NB4 (cell line): Measurements from ENCODE around the gene GLDN.

Experiments used
- MYC ChIP-seq: IDR thresholded peaks from 2 replicates; pipeline ENCODE4 v1.6.1; 2011; ENCODE audit warnings: low read depth, low read length
- POLR2A ChIP-seq: IDR thresholded peaks from 2 replicates; pipeline ENCODE4 v1.6.1; 2011; ENCODE audit warnings: mild to moderate bottlenecking; ENCODE audit not compliant: insufficient read length; ENCODE audit errors: extremely low read depth
- TF ChIP-seq, protein P1 (sequence below): IDR thresholded peaks from one replicate; pipeline ENCODE4 v1.5.1; 2012; ENCODE audit warnings: low read depth, low read length

DNA sequence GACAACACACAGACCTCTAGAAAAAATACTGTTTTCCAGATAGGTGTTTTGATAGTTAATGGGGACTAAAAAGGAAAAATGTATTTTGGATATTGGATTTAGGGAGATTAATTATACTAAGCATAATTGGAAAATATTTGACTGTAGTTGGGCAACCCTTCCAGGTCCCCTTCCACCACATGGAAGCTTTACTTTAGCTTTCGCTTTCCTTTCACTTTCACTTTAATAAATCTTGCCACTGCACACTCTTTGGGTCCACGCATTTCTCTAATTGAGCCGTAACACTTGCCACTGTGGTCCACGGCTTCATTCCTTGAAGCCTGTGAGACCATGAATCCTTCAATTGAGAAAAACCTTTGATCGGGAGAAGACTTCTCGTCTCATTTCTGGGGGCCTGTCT is 15.5 kb downstream of the GLDN start:
- TF ChIP-seq, protein P1, sequence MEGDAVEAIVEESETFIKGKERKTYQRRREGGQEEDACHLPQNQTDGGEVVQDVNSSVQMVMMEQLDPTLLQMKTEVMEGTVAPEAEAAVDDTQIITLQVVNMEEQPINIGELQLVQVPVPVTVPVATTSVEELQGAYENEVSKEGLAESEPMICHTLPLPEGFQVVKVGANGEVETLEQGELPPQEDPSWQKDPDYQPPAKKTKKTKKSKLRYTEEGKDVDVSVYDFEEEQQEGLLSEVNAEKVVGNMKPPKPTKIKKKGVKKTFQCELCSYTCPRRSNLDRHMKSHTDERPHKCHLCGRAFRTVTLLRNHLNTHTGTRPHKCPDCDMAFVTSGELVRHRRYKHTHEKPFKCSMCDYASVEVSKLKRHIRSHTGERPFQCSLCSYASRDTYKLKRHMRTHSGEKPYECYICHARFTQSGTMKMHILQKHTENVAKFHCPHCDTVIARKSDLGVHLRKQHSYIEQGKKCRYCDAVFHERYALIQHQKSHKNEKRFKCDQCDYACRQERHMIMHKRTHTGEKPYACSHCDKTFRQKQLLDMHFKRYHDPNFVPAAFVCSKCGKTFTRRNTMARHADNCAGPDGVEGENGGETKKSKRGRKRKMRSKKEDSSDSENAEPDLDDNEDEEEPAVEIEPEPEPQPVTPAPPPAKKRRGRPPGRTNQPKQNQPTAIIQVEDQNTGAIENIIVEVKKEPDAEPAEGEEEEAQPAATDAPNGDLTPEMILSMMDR: no peak
- no peak for TF ChIP-seq POLR2A
- no peak for TF ChIP-seq MYC
